NCI-H524 (cell line): ENCODE data around the gene LEMD1.

Source experiments
- DNase-seq, 2 experiments: peaks; one replicate each; lab custom pipeline; 2025; lab: John Stamatoyannopoulos, UW

Gene LEMD1

DNA sequence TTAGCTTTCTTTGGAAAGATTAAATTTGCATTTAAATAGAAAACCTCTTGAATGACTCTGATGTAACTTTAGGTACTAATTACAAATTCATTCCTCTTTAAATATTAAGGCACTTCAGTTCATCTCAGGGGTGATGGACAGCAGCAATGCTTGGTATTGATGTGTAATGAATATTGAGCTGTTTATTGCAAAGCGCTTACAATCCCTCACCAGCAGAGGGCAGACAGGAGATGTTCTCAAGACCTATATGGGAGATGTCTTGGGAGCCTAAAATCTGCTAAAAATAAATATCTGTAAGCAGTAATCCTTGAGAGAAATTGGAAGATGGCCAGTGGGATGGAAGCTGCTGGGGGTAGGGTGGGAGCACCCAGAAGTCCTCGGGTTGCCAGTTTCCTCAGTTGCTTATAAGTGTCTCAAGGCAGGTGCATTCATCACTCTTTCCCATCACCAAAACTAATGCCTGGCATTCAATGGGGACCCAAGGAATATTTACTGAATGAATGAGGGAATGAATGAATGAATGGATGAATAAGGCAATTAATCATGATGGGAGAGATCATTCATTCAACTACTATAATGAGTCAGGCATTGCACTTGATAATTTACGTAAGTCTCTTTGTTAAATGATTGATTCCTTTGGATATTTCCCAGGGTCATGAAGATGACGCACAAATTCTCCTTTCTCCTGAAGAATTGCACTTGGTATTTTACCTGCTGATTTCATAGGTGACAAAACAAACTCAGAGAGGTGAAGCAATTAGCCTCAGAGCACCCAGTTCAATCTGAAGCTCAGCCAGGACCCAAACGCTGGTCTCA, 67.4 kb downstream of the LEMD1 start:
- peak; percentile 67 to 80 for DNase-seq

DNA sequence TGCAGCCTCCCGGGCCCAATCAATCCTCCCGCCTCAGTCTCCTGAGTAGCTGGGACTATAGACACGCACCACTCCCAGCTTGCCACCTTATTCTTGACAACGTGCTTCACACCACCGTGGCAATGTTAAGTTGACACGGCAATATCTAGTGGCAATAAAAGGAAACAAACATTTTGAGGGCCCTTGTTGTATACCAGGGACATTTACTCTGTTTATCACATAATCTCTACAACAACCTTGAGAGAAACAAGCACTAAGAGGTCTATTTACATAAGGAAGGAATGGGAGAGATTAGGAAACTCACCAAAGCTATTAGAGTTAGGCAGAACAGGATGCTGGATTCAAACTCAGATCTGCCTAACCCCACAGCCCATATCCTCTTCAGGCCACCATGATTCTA, 68.2 kb downstream of the LEMD1 start:
- DNase-seq: no peak

DNA sequence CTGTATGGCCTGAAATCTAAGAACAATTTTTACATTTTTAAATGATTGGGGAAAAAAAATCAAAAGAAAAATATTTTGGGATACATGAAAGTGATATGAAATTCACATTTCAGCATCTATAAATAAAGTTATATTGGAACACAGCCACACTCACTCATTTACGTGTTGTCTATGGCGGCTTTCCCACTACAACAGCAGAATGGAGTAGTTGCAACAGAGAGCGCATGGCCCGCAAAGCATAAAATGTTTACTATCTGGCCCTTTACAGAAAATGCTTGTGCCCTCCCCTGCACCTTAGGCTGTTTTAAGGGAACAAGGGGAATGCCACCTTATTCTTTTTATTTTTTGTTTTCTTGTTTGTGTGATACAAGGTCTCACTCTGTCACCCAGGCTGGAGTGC, 68.7 kb downstream of the LEMD1 start:
- no peak for DNase-seq

DNA sequence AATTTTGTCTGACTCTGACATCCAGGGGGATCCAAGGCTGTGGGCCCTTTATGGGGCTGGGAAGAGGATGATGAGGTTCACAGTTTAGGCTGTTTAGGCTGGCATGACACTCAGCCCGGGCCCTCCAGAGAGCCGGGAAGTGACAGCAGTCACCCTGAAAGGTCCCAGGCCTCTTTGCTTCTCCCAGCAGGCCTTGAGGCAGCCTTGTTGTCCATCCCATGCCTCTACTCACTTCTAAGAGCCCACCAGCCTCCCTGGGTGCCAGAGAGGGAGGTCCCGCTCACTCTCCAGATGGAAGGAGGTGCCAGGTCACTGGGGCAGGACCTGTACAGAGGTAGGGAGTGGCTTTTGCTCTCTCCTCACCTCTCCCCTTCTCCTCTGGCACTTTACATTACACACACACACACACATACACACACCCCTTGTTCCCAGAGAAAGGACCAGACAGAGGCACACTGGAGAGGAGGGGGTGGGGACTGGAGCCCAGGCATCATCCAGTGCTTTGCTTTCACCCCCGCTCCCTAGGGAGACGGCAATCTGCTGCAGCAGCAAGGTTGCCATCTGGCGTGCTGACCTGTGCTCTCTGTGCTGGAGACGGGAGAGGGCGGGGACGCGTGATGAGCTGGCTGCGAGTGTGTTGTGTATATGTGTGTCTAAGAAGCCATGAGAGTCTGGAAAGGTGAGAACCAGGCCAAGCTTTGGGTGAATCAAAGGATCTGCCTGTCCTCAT, 69.7 kb downstream of the LEMD1 start:
- peak; percentile 99 for DNase-seq

DNA sequence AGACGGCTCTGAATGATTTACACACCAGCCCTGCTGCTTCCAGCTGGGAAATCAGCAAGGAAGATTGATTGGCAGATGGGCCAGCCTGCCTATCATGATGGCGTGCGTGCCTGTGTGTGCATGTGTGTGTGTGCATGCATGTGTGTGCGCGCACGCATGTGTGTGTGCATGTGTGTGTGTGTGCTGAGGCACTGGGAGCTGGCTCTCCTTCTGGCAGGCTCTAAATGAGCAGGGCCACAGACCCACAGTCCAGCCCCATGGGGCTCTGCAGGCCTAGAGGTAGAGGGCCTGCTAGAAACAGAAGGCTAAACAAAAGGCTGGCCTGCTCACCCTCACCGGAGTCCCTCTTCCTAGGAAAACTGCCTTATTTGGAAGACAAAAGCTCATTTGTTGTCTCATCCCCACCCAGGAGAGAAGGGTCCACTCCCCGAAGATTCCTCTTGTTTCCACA, 71.1 kb downstream of the LEMD1 start:
- DNase-seq: peak; percentile 41 to 71

GRCh38 chr1:205350124-205350523, 71.7 kb downstream of the LEMD1 start:
- DNase-seq: no peak

DNA sequence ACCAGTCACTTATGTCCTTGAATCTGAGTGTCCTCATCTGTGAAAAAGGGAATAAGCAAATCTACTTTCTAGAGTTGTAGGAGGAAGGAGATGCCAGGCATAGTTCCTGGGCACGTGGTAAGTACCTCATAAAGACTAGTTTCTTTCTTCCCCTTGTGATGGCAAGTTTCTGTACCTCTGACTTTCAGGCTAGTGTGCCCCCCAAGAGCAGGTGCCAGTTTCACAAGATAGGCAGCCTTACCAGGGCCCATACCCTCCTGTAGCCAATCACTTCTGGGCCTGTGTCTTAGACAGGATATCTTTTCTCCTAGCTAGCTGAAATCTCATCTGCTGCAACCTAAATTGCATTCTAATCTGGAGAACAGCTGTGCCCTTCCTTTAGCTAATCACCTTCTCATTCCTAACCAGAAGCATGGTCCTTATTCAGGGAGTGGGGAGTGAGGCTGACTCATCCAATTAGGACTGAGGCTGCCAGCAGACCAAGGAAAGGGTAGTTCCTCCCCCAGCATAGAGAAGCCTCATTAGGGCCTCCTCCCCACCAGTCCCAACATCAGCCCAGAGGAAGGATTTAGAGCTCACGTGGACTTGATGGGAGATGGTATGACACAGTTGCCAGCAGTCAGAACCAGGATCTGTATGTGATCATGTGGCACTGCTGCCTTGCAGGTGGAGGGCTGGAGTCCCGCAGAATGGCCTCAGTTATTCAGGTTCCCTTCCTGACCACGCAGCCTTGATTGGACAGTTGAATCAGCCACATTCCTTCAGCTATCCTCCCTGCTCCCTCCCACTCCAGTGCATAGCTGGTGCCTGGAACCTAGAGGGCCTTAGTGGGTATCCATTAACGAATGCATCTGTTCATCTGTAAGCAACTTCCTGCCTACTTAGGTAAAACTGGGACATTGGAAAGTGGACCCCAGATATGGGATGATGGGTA, 73.0 kb downstream of the LEMD1 start:
- peak; percentile 91 to 94 for DNase-seq

DNA sequence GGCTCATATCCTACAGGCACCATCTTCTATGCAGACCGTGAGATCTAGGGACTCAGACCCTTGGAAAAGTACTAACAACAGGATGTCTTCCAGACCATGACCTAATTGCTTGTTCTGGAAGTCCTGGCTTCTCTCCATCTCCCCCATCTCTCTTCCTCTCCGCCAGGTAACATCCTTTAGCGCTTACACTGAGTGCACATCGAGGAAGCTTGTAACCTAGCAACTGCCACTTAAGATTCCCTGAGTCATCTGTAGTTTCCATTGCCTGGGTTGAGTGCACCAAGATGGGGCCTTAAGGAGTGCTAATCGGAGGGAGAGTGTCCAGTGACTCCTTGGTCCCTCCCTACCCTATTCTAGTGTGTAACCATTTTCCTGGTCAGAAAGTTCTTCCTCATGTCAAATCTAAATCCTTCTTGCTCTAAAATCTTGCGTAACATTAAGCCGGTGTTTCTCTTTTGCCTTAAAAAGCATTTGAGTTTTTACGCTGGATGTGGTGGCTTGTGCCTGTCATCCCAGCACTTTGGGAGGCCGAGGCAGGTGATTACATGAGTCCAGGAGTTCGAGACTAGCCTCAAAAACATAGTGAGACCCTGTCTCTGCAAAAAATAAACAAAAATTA, 74.8 kb downstream of the LEMD1 start:
- DNase-seq: peak; percentile 77 to 80

- DNase-seq: no peak
Measured at GRCh38 chr1:205345761-205346160, 76.1 kb downstream of the LEMD1 start.

DNA sequence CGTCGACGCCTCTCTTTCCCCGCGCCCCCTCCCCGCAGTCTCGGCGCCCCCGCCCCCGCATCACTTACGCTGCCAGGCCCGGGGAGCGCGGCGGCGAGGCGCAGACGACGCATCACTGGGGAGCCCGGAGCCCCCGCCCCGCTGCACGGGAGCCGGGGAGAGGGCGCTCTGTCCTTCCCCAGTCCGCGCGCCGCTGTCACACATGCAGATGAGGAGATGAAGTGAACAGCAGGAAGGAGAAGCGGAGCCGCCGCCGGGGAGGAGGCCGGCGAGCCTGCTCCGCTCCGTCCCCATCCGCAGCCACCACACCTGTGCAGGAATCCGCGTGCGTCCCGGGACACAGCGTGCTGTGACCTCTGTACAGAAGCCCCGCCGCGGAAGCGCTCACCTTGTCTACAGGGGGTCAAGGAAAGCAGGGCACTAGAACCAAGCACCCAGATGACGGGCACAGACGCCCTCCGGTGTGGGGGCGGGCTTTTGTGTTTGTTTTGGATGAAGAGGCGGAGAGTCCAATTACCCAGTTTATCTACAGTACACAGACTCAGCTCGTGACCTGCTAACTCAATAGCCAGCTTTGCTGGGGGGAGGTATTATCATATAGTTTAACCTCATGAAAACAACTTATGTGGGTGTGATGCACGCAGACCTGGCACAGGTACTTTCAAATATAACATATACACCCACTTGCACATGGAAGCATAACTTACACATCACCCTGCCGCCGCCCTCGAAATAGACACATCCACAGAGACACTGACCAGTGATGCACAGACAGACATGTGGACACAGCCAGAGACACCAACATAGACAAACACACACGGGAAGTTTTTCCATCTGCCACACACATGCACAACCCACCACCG, 77.6 kb downstream of the LEMD1 start:
- peak; percentile 31 to 50 for DNase-seq

- DNase-seq: peak; percentile 31 to 60
Measured at GRCh38 chr1:205343431-205344065, 78.3 kb downstream of the LEMD1 start.

- no peak for DNase-seq
Measured at GRCh38 chr1:205342986-205343385, 78.9 kb downstream of the LEMD1 start.

GRCh38 chr1:205340676-205341075, 81.2 kb downstream of the LEMD1 start:
- no peak for DNase-seq

- no peak for DNase-seq
Measured at GRCh38 chr1:205339717-205340116, 82.1 kb downstream of the LEMD1 start.

GRCh38 chr1:205339197-205339702, 82.6 kb downstream of the LEMD1 start:
- DNase-seq: no peak

GRCh38 chr1:205338011-205338410, 83.8 kb downstream of the LEMD1 start:
- DNase-seq: no peak

DNA sequence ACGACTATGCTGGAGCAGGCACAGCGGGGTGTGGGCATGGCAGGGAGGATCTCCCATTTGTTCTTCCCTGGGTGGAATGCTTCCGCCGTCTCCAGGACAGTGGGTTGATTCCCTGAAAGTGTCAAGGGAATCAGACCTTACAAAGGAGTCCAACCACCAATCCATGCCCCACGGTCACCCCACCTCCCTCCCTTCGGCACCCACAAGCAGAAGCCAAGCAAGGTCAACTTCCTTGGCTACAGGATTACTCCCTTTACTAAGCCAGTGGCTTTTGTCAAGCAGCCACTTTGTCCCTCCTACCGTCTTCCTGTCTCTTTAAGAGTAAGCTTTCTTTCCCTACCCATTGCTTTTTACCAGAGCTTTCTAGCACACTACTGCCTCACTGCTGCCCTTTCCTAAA, 84.4 kb downstream of the LEMD1 start:
- no peak for DNase-seq

DNA sequence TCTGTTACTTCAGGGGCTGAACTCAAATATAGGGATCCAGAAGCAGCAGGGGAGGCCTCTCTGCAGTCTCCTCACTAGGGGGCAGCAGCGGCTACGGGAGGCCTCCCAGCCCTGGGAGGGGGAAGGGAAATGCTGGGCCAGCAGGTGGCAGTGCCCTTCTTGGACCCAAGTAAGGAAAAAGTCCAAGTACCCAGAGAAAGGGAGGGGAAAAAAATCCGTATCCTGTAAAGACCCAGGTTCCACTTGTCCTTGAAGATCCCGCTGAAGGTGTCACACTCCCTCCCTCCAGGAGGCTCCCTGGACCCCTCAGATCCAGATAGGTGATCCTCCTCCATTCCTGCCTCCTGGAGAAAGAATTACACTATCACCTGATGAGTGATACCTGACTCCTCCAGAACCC, 86.2 kb downstream of the LEMD1 start:
- DNase-seq: peak; percentile 84 to 87

DNA sequence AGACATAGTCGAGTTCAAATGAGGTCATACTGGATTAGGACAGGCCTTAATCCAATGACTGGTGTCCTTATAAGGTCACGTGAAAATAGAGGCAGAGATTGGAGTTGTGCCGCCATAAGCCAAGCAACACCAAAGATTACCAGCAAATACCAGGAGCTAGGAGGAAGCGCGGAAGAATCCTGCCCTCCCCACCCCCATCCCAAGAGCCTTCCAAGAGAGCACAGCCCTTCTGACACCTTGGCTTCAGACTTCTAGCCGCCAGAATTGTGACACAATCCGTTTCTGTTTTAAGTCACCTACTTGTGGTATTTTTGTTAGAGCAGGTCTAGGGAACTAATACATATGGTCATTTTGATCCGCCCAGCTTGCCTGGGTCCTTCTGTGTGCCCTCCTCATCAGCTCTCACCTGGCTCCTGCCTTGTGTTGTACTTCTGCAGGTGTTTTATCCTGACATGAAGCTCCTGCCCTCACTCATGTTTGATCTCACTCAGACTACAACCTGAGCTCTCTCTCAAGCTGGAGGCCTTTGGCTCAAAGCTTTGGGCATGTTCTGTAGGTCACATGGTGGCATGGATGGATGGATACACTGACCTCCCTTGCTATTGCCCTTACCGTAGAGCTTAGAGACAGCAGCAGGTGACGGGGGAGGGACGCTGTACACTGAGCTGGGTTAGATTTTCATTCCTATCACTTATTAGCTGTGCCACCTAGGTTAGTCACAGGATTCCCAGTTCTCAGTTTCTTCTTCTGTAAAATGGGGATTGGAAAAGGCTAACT, 89.7 kb downstream of the LEMD1 start:
- no peak for DNase-seq
